PFSK-1 (cell line): ENCODE measurements around the gene GPC6.

Experiments
- POLR2AphosphoS5 ChIP-seq: IDR thresholded peaks from 2 replicates; pipeline ENCODE4 v1.6.1; 2012; ENCODE audit warnings: low read depth, mild to moderate bottlenecking, control low read depth, low read length, moderate library complexity
- SIN3A ChIP-seq: IDR thresholded peaks from 2 replicates; pipeline ENCODE4 v1.6.1; 2012; ENCODE audit warnings: mild to moderate bottlenecking, low read length, moderate library complexity, borderline replicate concordance; ENCODE audit not compliant: insufficient read depth
- TAF1 ChIP-seq: IDR thresholded peaks from 2 replicates; pipeline ENCODE4 v1.6.1; 2012; ENCODE audit warnings: low read length, control low read depth, borderline replicate concordance; ENCODE audit not compliant: insufficient read depth
- TF ChIP-seq, protein P1 (sequence below), 2 experiments: IDR thresholded peaks; 2 replicates each; pipeline versions ENCODE4 v1.6.1 to v1.8.0; 2011 to 2012; ENCODE audit warnings: low read depth in 2 of 2, low read length in 2 of 2, control low read depth in 1 of 2, inconsistent platforms in 1 of 2, mild to moderate bottlenecking in 1 of 2, moderate library complexity in 1 of 2; ENCODE audit not compliant: insufficient read depth in 1 of 2

DNA sequence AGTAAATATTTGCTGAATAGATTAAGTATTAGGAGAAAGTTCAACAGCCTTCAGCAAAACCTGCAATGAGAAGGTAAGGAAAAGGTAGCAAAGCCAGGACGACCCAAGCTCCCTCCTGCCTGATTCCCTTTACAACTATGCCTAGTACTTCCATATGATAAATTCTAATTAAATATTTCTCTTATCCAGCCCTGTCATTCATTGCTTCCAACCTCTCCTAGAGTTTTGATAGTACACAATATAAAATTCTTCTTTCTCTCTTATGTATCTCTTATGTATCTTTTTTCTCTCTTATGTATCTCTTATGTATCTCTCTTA is 1065.7 kb downstream of the GPC6 start:
- TF ChIP-seq POLR2AphosphoS5 (no peak), SIN3A (no peak), TAF1 (no peak)
- TF ChIP-seq, protein P1, sequence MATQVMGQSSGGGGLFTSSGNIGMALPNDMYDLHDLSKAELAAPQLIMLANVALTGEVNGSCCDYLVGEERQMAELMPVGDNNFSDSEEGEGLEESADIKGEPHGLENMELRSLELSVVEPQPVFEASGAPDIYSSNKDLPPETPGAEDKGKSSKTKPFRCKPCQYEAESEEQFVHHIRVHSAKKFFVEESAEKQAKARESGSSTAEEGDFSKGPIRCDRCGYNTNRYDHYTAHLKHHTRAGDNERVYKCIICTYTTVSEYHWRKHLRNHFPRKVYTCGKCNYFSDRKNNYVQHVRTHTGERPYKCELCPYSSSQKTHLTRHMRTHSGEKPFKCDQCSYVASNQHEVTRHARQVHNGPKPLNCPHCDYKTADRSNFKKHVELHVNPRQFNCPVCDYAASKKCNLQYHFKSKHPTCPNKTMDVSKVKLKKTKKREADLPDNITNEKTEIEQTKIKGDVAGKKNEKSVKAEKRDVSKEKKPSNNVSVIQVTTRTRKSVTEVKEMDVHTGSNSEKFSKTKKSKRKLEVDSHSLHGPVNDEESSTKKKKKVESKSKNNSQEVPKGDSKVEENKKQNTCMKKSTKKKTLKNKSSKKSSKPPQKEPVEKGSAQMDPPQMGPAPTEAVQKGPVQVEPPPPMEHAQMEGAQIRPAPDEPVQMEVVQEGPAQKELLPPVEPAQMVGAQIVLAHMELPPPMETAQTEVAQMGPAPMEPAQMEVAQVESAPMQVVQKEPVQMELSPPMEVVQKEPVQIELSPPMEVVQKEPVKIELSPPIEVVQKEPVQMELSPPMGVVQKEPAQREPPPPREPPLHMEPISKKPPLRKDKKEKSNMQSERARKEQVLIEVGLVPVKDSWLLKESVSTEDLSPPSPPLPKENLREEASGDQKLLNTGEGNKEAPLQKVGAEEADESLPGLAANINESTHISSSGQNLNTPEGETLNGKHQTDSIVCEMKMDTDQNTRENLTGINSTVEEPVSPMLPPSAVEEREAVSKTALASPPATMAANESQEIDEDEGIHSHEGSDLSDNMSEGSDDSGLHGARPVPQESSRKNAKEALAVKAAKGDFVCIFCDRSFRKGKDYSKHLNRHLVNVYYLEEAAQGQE (IDR thresholded peaks at IDR 0.05; ENCODE audit: insufficient read depth in 1 of 2, low read depth in 2 of 2, low read length in 2 of 2), result no peak
